PFSK-1 (cell line): Measurements from ENCODE around the gene PGD.

ENCODE experiments used
- POLR2AphosphoS5 ChIP-seq: IDR thresholded peaks from 2 replicates; pipeline ENCODE4 v1.6.1; 2012; ENCODE audit warnings: low read depth, mild to moderate bottlenecking, control low read depth, low read length, moderate library complexity
- REST ChIP-seq, 2 experiments: IDR thresholded peaks; 2 replicates each; pipeline versions ENCODE4 v1.6.1 to v1.8.0; 2011 to 2012; ENCODE audit warnings: low read depth in 2 of 2, low read length in 2 of 2, control low read depth in 1 of 2, inconsistent platforms in 1 of 2, mild to moderate bottlenecking in 1 of 2, moderate library complexity in 1 of 2; ENCODE audit not compliant: insufficient read depth in 1 of 2
- SIN3A ChIP-seq: IDR thresholded peaks from 2 replicates; pipeline ENCODE4 v1.6.1; 2012; ENCODE audit warnings: mild to moderate bottlenecking, low read length, moderate library complexity, borderline replicate concordance; ENCODE audit not compliant: insufficient read depth
- TAF1 ChIP-seq: IDR thresholded peaks from 2 replicates; pipeline ENCODE4 v1.6.1; 2012; ENCODE audit warnings: low read length, control low read depth, borderline replicate concordance; ENCODE audit not compliant: insufficient read depth

GRCh38 chr1:10430216-10431069 is 31.6 kb downstream of the PGD start, which contains the start of gene CENPS:
- peak; percentile 61; the same call in 1 of the 2 replicates for TF ChIP-seq SIN3A
- TF ChIP-seq POLR2AphosphoS5, result peak; percentile 67
- TF ChIP-seq TAF1, result peak; percentile 36; the same call in 1 of the 2 replicates
- 0 out of 4 replicates have a peak, but pooled peaks of 1 of the 2 experiments have one; percentile 30 for TF ChIP-seq REST (IDR thresholded peaks at IDR 0.05; ENCODE audit: insufficient read depth in 1 of 2, low read depth in 2 of 2, low read length in 2 of 2)
